BJ (cell line): ENCODE data around the gene SHROOM1. TPM values are rescaled to one million over a fixed set of nuclear protein-coding genes. Genes with fewer than 3 reads are reported as not detected.

Experiments used
- CTCF ChIA-PET: fragments of 350-600 bp; formaldehyde crosslinking; extraction: SDS; loops from one replicate; lab custom pipeline; 2021; ENCODE audit warnings: antibody characterized with exemption, inconsistent platforms; lab: Yijun Ruan, JAX
- POLR2A ChIA-PET: fragments of 300-600 bp; sonication (Branson Sonifier 250); formaldehyde crosslinking; extraction: SDS; loops from one replicate; lab custom pipeline; 2021; ENCODE audit warnings: antibody characterized with exemption; lab: Charles Lee
- DNase-seq: peaks from one replicate; pipeline ENCODE4 v3.0.0-alpha.2; 2011; ENCODE audit warnings: low read depth
- H3K27me3 ChIP-seq: 2 replicates; pipeline ENCODE4 v1.6.0; 2011; ENCODE audit warnings: low read length; ENCODE audit not compliant: control insufficient read depth, insufficient read depth
- H3K36me3 ChIP-seq: 2 replicates; pipeline ENCODE4 v1.5.1; 2011; ENCODE audit warnings: low read length; ENCODE audit not compliant: control insufficient read depth, insufficient read depth
- H3K4me3 ChIP-seq: 2 replicates; pipeline ENCODE4 v1.5.1; 2011; ENCODE audit warnings: low read depth, mild to moderate bottlenecking, control low read depth, low read length
- polyA plus RNA-seq: library from polyadenylated mRNA; depleted of rRNA; stranded (reverse); fragments of >200 nt; gene quantifications from 2 replicates; pipeline ENCODE4 v1.2.3, GENCODE V29; 2011
- TF ChIP-seq, protein P1 (sequence below): IDR thresholded peaks from 2 replicates; pipeline ENCODE4 v1.5.1; 2011; ENCODE audit warnings: low read depth, mild to moderate bottlenecking, control low read depth, inconsistent platforms, low read length, moderate library complexity; ENCODE audit not compliant: insufficient read depth

SHROOM1 gene
- polyA plus RNA-seq, 1 experiment, result 8.5 TPM

DNA sequence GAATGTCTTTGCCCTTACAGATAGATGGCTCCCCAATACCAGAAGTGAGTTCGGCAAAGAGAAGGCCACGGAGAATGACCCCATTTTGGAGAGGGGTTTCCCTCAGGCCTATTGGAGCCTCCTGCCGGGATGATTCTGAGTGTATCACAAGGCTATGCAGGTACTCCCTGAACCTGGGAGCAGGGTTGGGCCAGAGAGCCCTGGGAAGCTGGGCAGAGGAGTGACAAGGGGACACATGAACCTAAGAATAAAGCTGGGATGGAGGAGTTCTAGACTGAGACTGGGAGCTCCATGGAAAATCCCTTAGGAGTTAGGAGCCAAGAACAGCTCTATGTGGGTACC lies 43.5 kb upstream of the SHROOM1 start:
- POLR2A ChIA-PET, result no interaction called here
- DNase-seq, result no peak
- H3K4me3 ChIP-seq, result no peak overlapping the region
- H3K36me3 ChIP-seq, result peaks cover 10% of the 10 kb centered on the region
- CTCF ChIA-PET, result interaction anchor here (0.7 to 1.1 kb wide), 3 partner anchors 9 to 43 kb away, joined by 3 to 4 read pairs (median 4); partner anchors contain the start of gene SHROOM1
- TF ChIP-seq, protein P1, sequence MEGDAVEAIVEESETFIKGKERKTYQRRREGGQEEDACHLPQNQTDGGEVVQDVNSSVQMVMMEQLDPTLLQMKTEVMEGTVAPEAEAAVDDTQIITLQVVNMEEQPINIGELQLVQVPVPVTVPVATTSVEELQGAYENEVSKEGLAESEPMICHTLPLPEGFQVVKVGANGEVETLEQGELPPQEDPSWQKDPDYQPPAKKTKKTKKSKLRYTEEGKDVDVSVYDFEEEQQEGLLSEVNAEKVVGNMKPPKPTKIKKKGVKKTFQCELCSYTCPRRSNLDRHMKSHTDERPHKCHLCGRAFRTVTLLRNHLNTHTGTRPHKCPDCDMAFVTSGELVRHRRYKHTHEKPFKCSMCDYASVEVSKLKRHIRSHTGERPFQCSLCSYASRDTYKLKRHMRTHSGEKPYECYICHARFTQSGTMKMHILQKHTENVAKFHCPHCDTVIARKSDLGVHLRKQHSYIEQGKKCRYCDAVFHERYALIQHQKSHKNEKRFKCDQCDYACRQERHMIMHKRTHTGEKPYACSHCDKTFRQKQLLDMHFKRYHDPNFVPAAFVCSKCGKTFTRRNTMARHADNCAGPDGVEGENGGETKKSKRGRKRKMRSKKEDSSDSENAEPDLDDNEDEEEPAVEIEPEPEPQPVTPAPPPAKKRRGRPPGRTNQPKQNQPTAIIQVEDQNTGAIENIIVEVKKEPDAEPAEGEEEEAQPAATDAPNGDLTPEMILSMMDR, result no peak
- no peaks in the 10 kb centered on the region; the same call in 1 of the 2 replicates for H3K27me3 ChIP-seq

- Histone ChIP-seq H3K4me3 (no peak within 1 kb of the TSS), H3K36me3 (peaks cover 11% of the 10 kb centered on the region), H3K27me3 (no peaks in the 10 kb centered on the region; the same call in 1 of the 2 replicates)
- ChIA-PET POLR2A (no interaction called here), CTCF (interaction anchor here (0.5 to 1.3 kb wide), 4 partner anchors 10 to 160 kb away, joined by 4 to 6 read pairs (median 4); partner anchors contain the start of gene SHROOM1)
- TF ChIP-seq, protein P1, result no peak
- no peak for DNase-seq
Observed at GRCh38 chr5:132873119-132873929, 42.9 kb upstream of the SHROOM1 start, which contains the start of gene LEAP2. LEAP2 (plus strand) TSS chr5:132873668; CDS start chr5:132873695, 27 bp downstream.

DNA sequence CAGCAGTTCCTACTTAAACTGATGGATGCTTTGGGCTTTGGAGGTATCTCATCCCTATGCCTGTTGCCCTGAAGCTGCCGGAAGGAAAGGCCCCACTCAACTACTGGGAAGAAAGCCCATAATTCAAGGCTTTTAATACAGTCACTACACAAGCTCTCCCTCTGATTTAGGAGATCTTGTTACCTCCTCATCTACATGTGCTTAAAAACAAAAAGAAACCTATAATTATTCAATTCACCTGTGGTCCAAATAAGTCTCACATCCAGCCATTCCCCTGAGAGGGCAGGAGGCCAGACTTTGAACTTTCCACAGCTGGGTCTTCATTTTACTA lies 42.3 kb upstream of the SHROOM1 start:
- DNase-seq, result no peak
- ChIA-PET POLR2A (no interaction called here), CTCF (interaction anchor here (0.5 to 1.3 kb wide), 2 partner anchors 19 to 160 kb away, joined by 4 to 6 read pairs; no protein-coding TSS in a partner anchor)
- H3K4me3 ChIP-seq, result no peak overlapping the region
- TF ChIP-seq, protein P1, result no peak
- H3K27me3 ChIP-seq, result no peaks in the 10 kb centered on the region; the same call in 1 of the 2 replicates
- peaks cover 8% of the 10 kb centered on the region for H3K36me3 ChIP-seq

DNA sequence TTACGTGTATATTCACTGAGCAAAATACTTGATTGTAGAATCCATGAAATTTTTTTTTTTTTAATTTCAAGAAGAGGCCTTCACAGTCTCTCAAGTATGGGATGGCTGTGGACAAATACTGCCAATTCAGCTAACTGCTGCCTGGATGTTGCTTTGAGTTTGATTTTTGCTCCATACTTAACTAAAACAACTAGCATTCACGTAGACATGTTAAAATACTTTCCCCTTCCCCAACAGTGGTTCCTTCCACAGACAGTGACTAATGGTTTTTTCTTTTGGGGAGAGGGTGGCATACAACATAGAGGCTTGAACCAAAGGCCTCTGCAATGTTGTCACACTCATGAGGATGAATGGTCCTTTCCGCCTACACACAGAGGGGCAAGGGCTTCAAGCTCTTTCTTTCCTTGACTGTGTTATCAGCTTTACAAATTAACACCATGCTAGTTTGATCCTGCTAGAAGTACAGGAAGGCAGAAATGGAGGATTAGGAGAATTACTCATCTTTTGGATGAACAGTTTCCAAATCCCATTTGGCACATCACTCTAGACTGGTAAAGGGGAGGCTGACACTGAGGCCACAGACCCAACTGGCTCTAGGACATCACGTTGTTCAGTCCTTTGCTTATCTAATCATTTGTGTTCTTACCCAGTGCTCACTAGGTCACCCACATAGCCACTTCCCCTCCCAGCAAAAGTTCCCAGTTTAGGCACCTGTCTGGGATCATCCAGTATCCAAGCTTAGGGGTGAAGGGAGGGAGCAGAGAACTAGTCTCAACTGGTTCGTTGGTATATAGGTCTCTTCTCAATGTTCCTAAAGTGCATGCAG lies 41.2 kb upstream of the SHROOM1 start:
- TF ChIP-seq, protein P1, result no peak
- POLR2A ChIA-PET, result no interaction called here
- H3K27me3 ChIP-seq, result no peaks in the 10 kb centered on the region; the same call in 1 of the 2 replicates
- no peak overlapping the region for H3K4me3 ChIP-seq
- DNase-seq, result no peak
- CTCF ChIA-PET, result interaction anchor here (1.3 to 2.9 kb wide), 3 partner anchors 12 to 51 kb away, joined by 4 to 12 read pairs (median 6); no protein-coding TSS in a partner anchor
- peaks cover 7% of the 10 kb centered on the region; the same call in 1 of the 2 replicates for H3K36me3 ChIP-seq
